ENCODE data around the gene TTC9B.

The TTC9B gene

DNA sequence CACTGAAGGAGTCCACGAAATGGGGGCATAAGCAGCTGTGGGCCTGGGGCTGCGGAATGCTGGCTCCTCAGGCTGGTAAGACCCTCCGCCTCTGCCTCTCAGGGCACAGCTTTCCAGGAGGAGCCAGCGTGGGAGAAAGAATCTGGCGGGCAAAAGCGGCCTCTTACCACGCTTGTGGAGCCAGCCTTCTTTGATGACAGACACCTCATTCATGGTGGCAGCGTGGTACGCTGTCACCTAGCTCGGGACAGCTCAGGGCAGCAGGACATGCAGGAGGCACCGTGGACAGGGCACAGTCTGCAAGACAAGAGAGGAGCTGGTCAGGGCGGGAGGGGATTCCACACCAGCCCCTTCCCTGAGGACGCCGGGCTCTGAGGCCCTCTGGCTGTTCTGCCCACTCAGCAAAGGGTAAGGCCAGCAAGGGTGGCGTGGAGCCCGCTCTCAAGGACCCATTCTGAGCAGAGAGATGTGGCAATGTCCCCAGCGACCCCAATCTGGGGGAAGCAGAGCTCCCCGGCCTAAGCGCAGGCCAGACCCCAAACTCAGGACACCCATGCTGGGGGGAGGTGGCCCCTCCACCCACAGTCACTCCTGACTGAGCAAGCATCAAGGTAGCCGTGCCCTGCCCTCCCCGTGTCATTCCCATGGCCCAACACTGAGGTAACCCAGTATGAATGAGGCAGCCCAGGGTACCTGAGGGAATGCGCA is 47.0 kb upstream of the TTC9B start:
- DNase-seq (ENCODE audit: low read depth): no peak
- no peak overlapping the region for H3K4me3 ChIP-seq (ENCODE audit: low read depth, low read length)
- TF ChIP-seq POLR2A (IDR thresholded peaks at IDR 0.05; ENCODE audit: extremely low read depth, insufficient read length) (no peak), MYC (IDR thresholded peaks at IDR 0.05; ENCODE audit: low read depth, low read length) (no peak)
- TF ChIP-seq, protein P1, sequence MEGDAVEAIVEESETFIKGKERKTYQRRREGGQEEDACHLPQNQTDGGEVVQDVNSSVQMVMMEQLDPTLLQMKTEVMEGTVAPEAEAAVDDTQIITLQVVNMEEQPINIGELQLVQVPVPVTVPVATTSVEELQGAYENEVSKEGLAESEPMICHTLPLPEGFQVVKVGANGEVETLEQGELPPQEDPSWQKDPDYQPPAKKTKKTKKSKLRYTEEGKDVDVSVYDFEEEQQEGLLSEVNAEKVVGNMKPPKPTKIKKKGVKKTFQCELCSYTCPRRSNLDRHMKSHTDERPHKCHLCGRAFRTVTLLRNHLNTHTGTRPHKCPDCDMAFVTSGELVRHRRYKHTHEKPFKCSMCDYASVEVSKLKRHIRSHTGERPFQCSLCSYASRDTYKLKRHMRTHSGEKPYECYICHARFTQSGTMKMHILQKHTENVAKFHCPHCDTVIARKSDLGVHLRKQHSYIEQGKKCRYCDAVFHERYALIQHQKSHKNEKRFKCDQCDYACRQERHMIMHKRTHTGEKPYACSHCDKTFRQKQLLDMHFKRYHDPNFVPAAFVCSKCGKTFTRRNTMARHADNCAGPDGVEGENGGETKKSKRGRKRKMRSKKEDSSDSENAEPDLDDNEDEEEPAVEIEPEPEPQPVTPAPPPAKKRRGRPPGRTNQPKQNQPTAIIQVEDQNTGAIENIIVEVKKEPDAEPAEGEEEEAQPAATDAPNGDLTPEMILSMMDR (IDR thresholded peaks at IDR 0.05; ENCODE audit: low read depth, low read length): no peak
- TF ChIP-seq, protein P2, sequence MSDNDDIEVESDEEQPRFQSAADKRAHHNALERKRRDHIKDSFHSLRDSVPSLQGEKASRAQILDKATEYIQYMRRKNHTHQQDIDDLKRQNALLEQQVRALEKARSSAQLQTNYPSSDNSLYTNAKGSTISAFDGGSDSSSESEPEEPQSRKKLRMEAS (IDR thresholded peaks at IDR 0.05; ENCODE audit: low read depth, low read length): no peak

DNA sequence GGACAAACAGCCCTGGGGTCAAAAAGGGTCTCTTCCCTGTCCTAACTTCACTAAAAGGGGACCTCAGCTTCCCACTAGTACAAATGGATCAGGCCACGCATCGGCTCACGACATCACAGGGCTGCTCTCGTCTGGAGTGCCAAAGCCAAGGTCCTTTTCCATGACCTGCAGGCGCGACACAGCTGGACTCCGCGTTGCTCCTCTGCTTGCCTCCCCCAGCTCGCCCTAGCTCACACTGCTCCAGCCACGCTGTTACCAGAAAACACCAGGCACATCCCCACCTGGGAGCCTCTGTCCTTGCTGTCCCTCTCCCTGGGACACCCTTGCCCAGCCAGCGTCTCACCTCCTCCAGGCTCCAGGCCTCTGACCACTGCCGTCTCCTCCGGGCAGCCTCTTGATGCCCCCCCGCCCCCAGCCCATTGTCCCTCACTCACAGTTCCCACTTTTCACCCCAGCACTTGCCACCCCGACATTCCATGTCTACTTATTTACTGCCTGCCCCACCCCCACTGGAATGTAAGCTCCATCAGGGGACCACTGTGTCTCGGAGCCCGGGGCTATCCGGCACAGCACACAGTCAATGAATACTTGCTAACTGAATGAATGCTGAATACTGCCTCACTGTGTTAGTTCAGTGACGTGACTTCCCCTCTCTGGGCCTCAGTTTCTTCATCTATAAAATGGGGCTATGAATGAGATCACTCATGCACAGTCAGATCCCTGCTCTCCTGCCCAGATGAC is 46.3 kb upstream of the TTC9B start:
- no peak overlapping the region for H3K4me3 ChIP-seq (ENCODE audit: low read depth, low read length)
- TF ChIP-seq POLR2A (IDR thresholded peaks at IDR 0.05; ENCODE audit: extremely low read depth, insufficient read length): no peak
- TF ChIP-seq, protein P1 (IDR thresholded peaks at IDR 0.05; ENCODE audit: low read depth, low read length): no peak
- TF ChIP-seq, protein P2 (IDR thresholded peaks at IDR 0.05; ENCODE audit: low read depth, low read length): no peak
- no peak for TF ChIP-seq MYC (IDR thresholded peaks at IDR 0.05; ENCODE audit: low read depth, low read length)
- no peak for DNase-seq (ENCODE audit: low read depth)

DNA sequence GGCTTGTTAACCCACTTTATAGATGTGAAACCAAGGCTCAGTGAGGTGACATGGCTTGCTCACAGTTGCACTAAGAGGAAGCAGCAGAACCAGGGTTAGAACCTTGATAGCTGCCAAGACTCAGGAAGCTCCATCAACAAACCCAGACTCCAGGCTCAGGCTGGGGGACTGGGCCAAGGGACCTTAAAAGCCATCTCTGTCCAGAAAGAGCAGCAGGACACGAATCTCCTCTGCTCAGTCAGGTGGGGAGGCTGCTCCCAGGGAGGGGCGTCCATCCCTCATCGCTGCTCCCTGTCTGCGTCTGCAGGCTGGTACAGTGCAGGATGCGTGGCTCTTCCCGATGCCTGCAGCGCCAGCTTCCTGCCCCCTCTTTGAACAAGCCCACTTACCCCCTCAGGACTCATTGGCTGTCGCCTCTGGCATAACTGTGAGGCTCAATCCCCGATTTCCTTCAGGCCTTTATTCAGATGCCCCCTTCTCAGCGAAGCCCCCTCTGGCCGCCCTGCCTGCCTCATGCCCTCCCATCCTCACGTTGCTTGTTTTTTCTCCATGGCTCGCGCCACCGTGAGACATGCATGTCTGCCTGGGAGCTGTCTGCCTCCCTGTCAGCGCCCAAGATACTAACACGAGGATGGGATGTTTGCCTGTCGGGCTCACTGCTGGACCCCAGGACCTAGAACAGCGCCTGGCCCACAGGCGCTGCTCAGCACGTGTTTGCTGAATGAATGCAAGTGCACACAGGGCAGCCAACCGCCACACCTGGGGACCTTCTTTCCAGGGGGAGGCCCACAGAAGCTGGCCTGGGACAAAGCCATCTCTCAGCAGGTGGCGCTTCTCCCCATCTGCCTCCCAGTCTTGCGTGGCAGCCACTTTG is 45.5 kb upstream of the TTC9B start:
- DNase-seq (ENCODE audit: low read depth): no peak
- TF ChIP-seq POLR2A (IDR thresholded peaks at IDR 0.05; ENCODE audit: extremely low read depth, insufficient read length) (no peak), MYC (IDR thresholded peaks at IDR 0.05; ENCODE audit: low read depth, low read length) (no peak)
- TF ChIP-seq, protein P2 (IDR thresholded peaks at IDR 0.05; ENCODE audit: low read depth, low read length): no peak
- TF ChIP-seq, protein P1 (IDR thresholded peaks at IDR 0.05; ENCODE audit: low read depth, low read length): no peak

DNA sequence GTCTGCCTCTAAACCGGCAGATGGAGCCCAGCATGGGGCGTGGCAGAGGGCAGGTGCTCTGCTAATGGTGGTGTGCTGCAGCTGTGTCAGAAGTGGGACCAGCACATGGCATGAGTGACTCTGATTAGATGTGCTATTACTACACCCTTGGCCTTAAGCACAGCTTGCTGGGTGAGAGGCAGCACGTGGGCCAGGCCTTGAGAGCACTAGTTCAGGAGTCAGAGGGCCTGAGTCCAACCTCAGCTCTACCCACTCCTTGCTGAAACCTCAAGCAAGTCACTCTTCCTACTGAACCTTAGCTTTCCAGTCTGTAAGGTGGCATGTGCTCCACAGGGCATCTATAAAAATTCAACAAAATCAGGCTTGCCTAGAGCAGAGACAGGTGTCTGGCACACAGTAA is 44.2 kb upstream of the TTC9B start:
- TF ChIP-seq, protein P2 (IDR thresholded peaks at IDR 0.05; ENCODE audit: low read depth, low read length): no peak
- TF ChIP-seq, protein P1 (IDR thresholded peaks at IDR 0.05; ENCODE audit: low read depth, low read length): no peak
- TF ChIP-seq MYC (IDR thresholded peaks at IDR 0.05; ENCODE audit: low read depth, low read length): no peak
- no peak for TF ChIP-seq POLR2A (IDR thresholded peaks at IDR 0.05; ENCODE audit: extremely low read depth, insufficient read length)
- no peak overlapping the region for H3K4me3 ChIP-seq (ENCODE audit: low read depth, low read length)
- DNase-seq (ENCODE audit: low read depth): no peak

More for the DNA sequence above, 45.5 kb upstream of the TTC9B start:
- no peak overlapping the region for H3K4me3 ChIP-seq (ENCODE audit: low read depth, low read length)

DNA sequence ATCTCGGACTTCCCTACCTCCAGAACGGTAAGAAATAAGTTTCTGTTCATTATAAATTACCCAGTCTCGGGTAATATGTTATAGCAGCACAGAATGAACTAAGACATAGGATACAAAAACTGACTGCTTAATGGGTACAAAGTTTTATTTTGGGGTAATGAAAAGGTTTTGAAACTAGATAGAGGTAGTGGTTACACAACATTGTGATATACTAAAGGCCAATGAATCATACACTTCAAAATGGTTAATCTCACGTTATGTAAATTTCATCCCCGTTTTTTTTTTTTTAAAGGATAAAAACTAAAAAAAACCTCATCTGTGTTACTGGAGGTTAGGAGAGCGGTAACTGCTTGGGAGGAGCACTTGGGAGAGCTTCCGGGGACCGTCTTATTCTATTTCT is 43.4 kb upstream of the TTC9B start:
- TF ChIP-seq, protein P1 (IDR thresholded peaks at IDR 0.05; ENCODE audit: low read depth, low read length): no peak
- TF ChIP-seq, protein P2 (IDR thresholded peaks at IDR 0.05; ENCODE audit: low read depth, low read length): no peak
- TF ChIP-seq MYC (IDR thresholded peaks at IDR 0.05; ENCODE audit: low read depth, low read length) (no peak), POLR2A (IDR thresholded peaks at IDR 0.05; ENCODE audit: extremely low read depth, insufficient read length) (no peak)
- no peak for DNase-seq (ENCODE audit: low read depth)
- no peak overlapping the region for H3K4me3 ChIP-seq (ENCODE audit: low read depth, low read length)
